ENCODE measurements around the gene TXNDC15. TPM values are rescaled to one million over a fixed set of nuclear protein-coding genes. Genes with fewer than 3 reads are reported as not detected.
"Not testable (repeated sequence)": the region's sequence is repeated elsewhere in the genome, so short reads cannot be mapped to it uniquely, and the experiment has no call there.

The TXNDC15 gene
- total and polyA plus RNA-seq, 2 donors (not counting 1 experiment from before 2014, with no cell fraction given) = 65.9 to 132 TPM

- no peaks in the 10 kb centered on the region for H4K20me1 ChIP-seq (ENCODE audit: control insufficient read depth, extremely low read depth, insufficient read depth, low read length)
These were observed 40.7 kb upstream of the TXNDC15 start for GRCh38 chr5:134833340-134834032.

GRCh38 chr5:134835623-134836022 lies 38.5 kb upstream of the TXNDC15 start:
- Histone ChIP-seq H3K27ac (ENCODE audit: insufficient read depth, low read length) (no peak overlapping the region), H3K27me3 (ENCODE audit: control insufficient read depth, insufficient read depth, low read length) (no peaks in the 10 kb centered on the region), H3K4me1 (ENCODE audit: control insufficient read depth, extremely low read depth, insufficient read depth, low read length) (no peaks in the 10 kb centered on the region), H3K36me3 (ENCODE audit: control insufficient read depth, insufficient read depth, low read length) (peaks cover 2% of the 10 kb centered on the region), H4K20me1 (ENCODE audit: control insufficient read depth, extremely low read depth, insufficient read depth, low read length) (no peaks in the 10 kb centered on the region), H3K4me2 (ENCODE audit: extremely low read depth, insufficient read depth, low read length) (no peak overlapping the region), H2AFZ (ENCODE audit: low read length) (no peak overlapping the region), H3K4me3 (replicated peaks in 1 of 4; ENCODE audit: control extremely low read depth in 1 of 4, insufficient read depth in 1 of 4, low read depth in 3 of 4, low read length in 4 of 4) (no peak overlapping the region), H3K9me3 (ENCODE audit: control insufficient read depth, insufficient read depth, low read depth, low read length) (no peaks in the 10 kb centered on the region), H3K79me2 (ENCODE audit: control insufficient read depth, insufficient read depth, low read length) (no peaks in the 10 kb centered on the region), H3K9ac (ENCODE audit: insufficient read depth, low read length) (no peak overlapping the region)
- TF ChIP-seq CTCF (conservative IDR thresholded peaks at IDR 0.05 in 1 of 2, IDR thresholded peaks at IDR 0.05 in 1 of 2; ENCODE audit: low read depth in 1 of 2, low read length in 2 of 2) = no peak
- no peak for TF ChIP-seq EZH2 (IDR thresholded peaks at IDR 0.05; ENCODE audit: low read length, missing control alignments)
- no peak for DNase-seq (ENCODE audit: low read depth in 2 of 2)

More at GRCh38 chr5:134833340-134834032, 40.7 kb upstream of the TXNDC15 start:
- H3K4me2 ChIP-seq (ENCODE audit: extremely low read depth, insufficient read depth, low read length) = no peak overlapping the region
- TF ChIP-seq CTCF (conservative IDR thresholded peaks at IDR 0.05 in 1 of 2, IDR thresholded peaks at IDR 0.05 in 1 of 2; ENCODE audit: low read depth in 1 of 2, low read length in 2 of 2) = no peak
- TF ChIP-seq EZH2 (IDR thresholded peaks at IDR 0.05; ENCODE audit: low read length, missing control alignments) = no peak
- DNase-seq (ENCODE audit: low read depth in 2 of 2) = peak; percentile 73 to 79
- no peaks in the 10 kb centered on the region for H3K4me1 ChIP-seq (ENCODE audit: control insufficient read depth, extremely low read depth, insufficient read depth, low read length)
- peaks cover 2% of the 10 kb centered on the region for H3K36me3 ChIP-seq (ENCODE audit: control insufficient read depth, insufficient read depth, low read length)
- no peaks in the 10 kb centered on the region for H3K9me3 ChIP-seq (ENCODE audit: control insufficient read depth, insufficient read depth, low read depth, low read length)
- no peak overlapping the region for H3K27ac ChIP-seq (ENCODE audit: insufficient read depth, low read length)
- no peak overlapping the region for H2AFZ ChIP-seq (ENCODE audit: low read length)
- no peak overlapping the region for H3K9ac ChIP-seq (ENCODE audit: insufficient read depth, low read length)
- H3K79me2 ChIP-seq (ENCODE audit: control insufficient read depth, insufficient read depth, low read length) = no peaks in the 10 kb centered on the region
- no peak overlapping the region for H3K4me3 ChIP-seq (replicated peaks in 1 of 4; ENCODE audit: control extremely low read depth in 1 of 4, insufficient read depth in 1 of 4, low read depth in 3 of 4, low read length in 4 of 4)
- H3K27me3 ChIP-seq (ENCODE audit: control insufficient read depth, insufficient read depth, low read length) = no peaks in the 10 kb centered on the region

GRCh38 chr5:134837530-134838181 lies 36.5 kb upstream of the TXNDC15 start:
- no peaks in the 10 kb centered on the region for H4K20me1 ChIP-seq (ENCODE audit: control insufficient read depth, extremely low read depth, insufficient read depth, low read length)
- TF ChIP-seq CTCF (conservative IDR thresholded peaks at IDR 0.05 in 1 of 2, IDR thresholded peaks at IDR 0.05 in 1 of 2; ENCODE audit: low read depth in 1 of 2, low read length in 2 of 2) = no peak
- no peak for TF ChIP-seq EZH2 (IDR thresholded peaks at IDR 0.05; ENCODE audit: low read length, missing control alignments)
- H3K36me3 ChIP-seq (ENCODE audit: control insufficient read depth, insufficient read depth, low read length) = peaks cover 2% of the 10 kb centered on the region
- no peak overlapping the region for H3K4me3 ChIP-seq (replicated peaks in 1 of 4; ENCODE audit: control extremely low read depth in 1 of 4, insufficient read depth in 1 of 4, low read depth in 3 of 4, low read length in 4 of 4)
- H3K9me3 ChIP-seq (ENCODE audit: control insufficient read depth, insufficient read depth, low read depth, low read length) = no peaks in the 10 kb centered on the region
- no peak overlapping the region for H3K9ac ChIP-seq (ENCODE audit: insufficient read depth, low read length)
- H3K4me1 ChIP-seq (ENCODE audit: control insufficient read depth, extremely low read depth, insufficient read depth, low read length) = peaks cover 2% of the 10 kb centered on the region
- H3K27ac ChIP-seq (ENCODE audit: insufficient read depth, low read length) = no peak overlapping the region
- no peaks in the 10 kb centered on the region for H3K27me3 ChIP-seq (ENCODE audit: control insufficient read depth, insufficient read depth, low read length)
- no peak overlapping the region for H3K4me2 ChIP-seq (ENCODE audit: extremely low read depth, insufficient read depth, low read length)
- no peaks in the 10 kb centered on the region for H3K79me2 ChIP-seq (ENCODE audit: control insufficient read depth, insufficient read depth, low read length)
- DNase-seq (ENCODE audit: low read depth in 2 of 2) = peak in 1 of 2 donors; percentile 20
- no peak overlapping the region for H2AFZ ChIP-seq (ENCODE audit: low read length)

- not testable (repeated sequence) for H3K27me3 ChIP-seq (ENCODE audit: control insufficient read depth, insufficient read depth, low read length); H3K4me3 ChIP-seq (replicated peaks in 1 of 4; ENCODE audit: control extremely low read depth in 1 of 4, insufficient read depth in 1 of 4, low read depth in 3 of 4, low read length in 4 of 4); H3K4me1 ChIP-seq (ENCODE audit: control insufficient read depth, extremely low read depth, insufficient read depth, low read length); H3K79me2 ChIP-seq (ENCODE audit: control insufficient read depth, insufficient read depth, low read length); H2AFZ ChIP-seq (ENCODE audit: low read length); H3K27ac ChIP-seq (ENCODE audit: insufficient read depth, low read length); H3K9me3 ChIP-seq (ENCODE audit: control insufficient read depth, insufficient read depth, low read depth, low read length); DNase-seq (ENCODE audit: low read depth in 2 of 2); H3K4me2 ChIP-seq (ENCODE audit: extremely low read depth, insufficient read depth, low read length); H3K9ac ChIP-seq (ENCODE audit: insufficient read depth, low read length); H3K36me3 ChIP-seq (ENCODE audit: control insufficient read depth, insufficient read depth, low read length); H4K20me1 ChIP-seq (ENCODE audit: control insufficient read depth, extremely low read depth, insufficient read depth, low read length)
These were observed 35.8 kb upstream of the TXNDC15 start for GRCh38 chr5:134838361-134838760.
